Natural killer cell (primary cell): ENCODE measurements around the gene TRRAP. TPM values are rescaled to one million over a fixed set of nuclear protein-coding genes. Genes with fewer than 3 reads are reported as not detected.

Source experiments
- ATAC-seq, 3 donors: fragments of 150-1000 bp in 2 of 3; fragments of 200-7000 bp in 1 of 3; cut with Tn5 transposase; 1 replicate in 1 of 3; 2 replicates in 2 of 3; pipeline ENCODE4 v1.10.0; 2021; ENCODE audit warnings: mild to moderate bottlenecking in 2 of 3, moderate library complexity in 2 of 3
- DNase-seq, 2 donors: peaks; one replicate each; pipeline versions ENCODE4 v3.0.0 to v3.0.0-alpha.2; 2013 to 2021; ENCODE audit warnings: mixed read lengths in 1 of 2
- H3K27ac ChIP-seq: one replicate; pipeline ENCODE4 v1.5.1; 2013; ENCODE audit warnings: mild to moderate bottlenecking, low read length
- H3K27me3 ChIP-seq: one replicate; pipeline ENCODE4 v1.6.1; 2013; ENCODE audit warnings: low read length; ENCODE audit not compliant: control insufficient read depth, insufficient read depth
- H3K36me3 ChIP-seq: one replicate; pipeline ENCODE4 v1.6.1; 2013; ENCODE audit warnings: low read length; ENCODE audit not compliant: control insufficient read depth, insufficient read depth
- H3K4me1 ChIP-seq: one replicate; pipeline ENCODE4 v1.6.1; 2013; ENCODE audit warnings: low read length; ENCODE audit not compliant: control insufficient read depth, insufficient read depth
- H3K4me3 ChIP-seq: one replicate; pipeline ENCODE4 v1.5.1; 2013; ENCODE audit warnings: low read length
- H3K9me3 ChIP-seq: one replicate; pipeline ENCODE4 v1.6.1; 2013; ENCODE audit warnings: low read length; ENCODE audit not compliant: control insufficient read depth, insufficient read depth
- H3K27ac Mint-ChIP-seq, 2 donors: one replicate each; pipeline ENCODE4 v1.8.0; 2022; ENCODE audit warnings: mild to moderate bottlenecking in 2 of 2, mixed read lengths in 2 of 2, moderate library complexity in 1 of 2
- H3K27me3 Mint-ChIP-seq, 2 donors: one replicate each; pipeline ENCODE4 v1.8.0; 2022; ENCODE audit warnings: low read depth in 2 of 2, mixed read lengths in 2 of 2
- H3K36me3 Mint-ChIP-seq: one replicate; pipeline ENCODE4 v1.8.0; 2022; ENCODE audit warnings: mixed read lengths
- H3K4me1 Mint-ChIP-seq, 2 donors: one replicate each; pipeline ENCODE4 v1.8.0; 2022; ENCODE audit warnings: mixed read lengths in 2 of 2
- H3K4me3 Mint-ChIP-seq: one replicate; pipeline ENCODE4 v1.8.0; 2022; ENCODE audit warnings: mild to moderate bottlenecking, moderate library complexity, mixed read lengths
- H3K9me3 Mint-ChIP-seq, 2 donors: one replicate each; pipeline ENCODE4 v1.8.0; 2022; ENCODE audit warnings: mixed read lengths in 2 of 2
- WGBS: methylation state at CpG from one replicate; pipeline ENCODE4 v1.1.7; 2013; ENCODE audit warnings: missing lambda C conversion rate; ENCODE audit not compliant: insufficient coverage; 5-methylcytosine and 5-hydroxymethylcytosine counted together
- intact Hi-C: fragments of 100-400 bp; cut with micrococcal nuclease; formaldehyde crosslinking; loops from one replicate; pipeline ENCODE4 v1.14.2; 2022
- total RNA-seq, 4 donors: library from RNA; stranded (reverse); fragments of 120-200 nt in 1 of 4; gene quantifications; one replicate each; pipeline versions ENCODE4 v1.2.3 to v1.2.4, GENCODE V29; 2013 to 2022
- TF ChIP-seq, protein P1 (sequence below): fragments of 200-600 bp; IDR thresholded peaks from one replicate; pipeline ENCODE4 v1.8.0; 2022; ENCODE audit warnings: antibody characterized with exemption

The TRRAP gene
- total RNA-seq, 3 donors from 2014 or later (not counting 1 experiment from before 2014, with no cell fraction given), result 45.4 to 62.9 (median 62.4) TPM

- H3K4me3 Mint-ChIP-seq, result no peak overlapping the region
- 97% methylated on average over 10 of the region's 10 CpGs for WGBS
- no peak overlapping the region for H3K27ac ChIP-seq
- no peak for ATAC-seq
- H3K9me3 Mint-ChIP-seq, result no peaks in the 10 kb centered on the region
- H3K4me1 ChIP-seq, result no peaks in the 10 kb centered on the region
- H3K4me3 ChIP-seq, result no peak overlapping the region
- peaks cover 64% of the 10 kb centered on the region for H3K36me3 ChIP-seq
- H3K36me3 Mint-ChIP-seq, result no peaks in the 10 kb centered on the region
- intact Hi-C loops, result no loop called here
- H3K4me1 Mint-ChIP-seq, result peaks cover 5 to 18% of the 10 kb centered on the region in 2 donors
- H3K27ac Mint-ChIP-seq, result no peak overlapping the region
- H3K9me3 ChIP-seq, result no peaks in the 10 kb centered on the region
- H3K27me3 Mint-ChIP-seq, result no peaks in the 10 kb centered on the region
- H3K27me3 ChIP-seq, result no peaks in the 10 kb centered on the region
- DNase-seq, result no peak
- TF ChIP-seq, protein P1, sequence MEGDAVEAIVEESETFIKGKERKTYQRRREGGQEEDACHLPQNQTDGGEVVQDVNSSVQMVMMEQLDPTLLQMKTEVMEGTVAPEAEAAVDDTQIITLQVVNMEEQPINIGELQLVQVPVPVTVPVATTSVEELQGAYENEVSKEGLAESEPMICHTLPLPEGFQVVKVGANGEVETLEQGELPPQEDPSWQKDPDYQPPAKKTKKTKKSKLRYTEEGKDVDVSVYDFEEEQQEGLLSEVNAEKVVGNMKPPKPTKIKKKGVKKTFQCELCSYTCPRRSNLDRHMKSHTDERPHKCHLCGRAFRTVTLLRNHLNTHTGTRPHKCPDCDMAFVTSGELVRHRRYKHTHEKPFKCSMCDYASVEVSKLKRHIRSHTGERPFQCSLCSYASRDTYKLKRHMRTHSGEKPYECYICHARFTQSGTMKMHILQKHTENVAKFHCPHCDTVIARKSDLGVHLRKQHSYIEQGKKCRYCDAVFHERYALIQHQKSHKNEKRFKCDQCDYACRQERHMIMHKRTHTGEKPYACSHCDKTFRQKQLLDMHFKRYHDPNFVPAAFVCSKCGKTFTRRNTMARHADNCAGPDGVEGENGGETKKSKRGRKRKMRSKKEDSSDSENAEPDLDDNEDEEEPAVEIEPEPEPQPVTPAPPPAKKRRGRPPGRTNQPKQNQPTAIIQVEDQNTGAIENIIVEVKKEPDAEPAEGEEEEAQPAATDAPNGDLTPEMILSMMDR, result no peak
Measured at GRCh38 chr7:98998821-98999725, 120.7 kb downstream of the TRRAP start.

DNA sequence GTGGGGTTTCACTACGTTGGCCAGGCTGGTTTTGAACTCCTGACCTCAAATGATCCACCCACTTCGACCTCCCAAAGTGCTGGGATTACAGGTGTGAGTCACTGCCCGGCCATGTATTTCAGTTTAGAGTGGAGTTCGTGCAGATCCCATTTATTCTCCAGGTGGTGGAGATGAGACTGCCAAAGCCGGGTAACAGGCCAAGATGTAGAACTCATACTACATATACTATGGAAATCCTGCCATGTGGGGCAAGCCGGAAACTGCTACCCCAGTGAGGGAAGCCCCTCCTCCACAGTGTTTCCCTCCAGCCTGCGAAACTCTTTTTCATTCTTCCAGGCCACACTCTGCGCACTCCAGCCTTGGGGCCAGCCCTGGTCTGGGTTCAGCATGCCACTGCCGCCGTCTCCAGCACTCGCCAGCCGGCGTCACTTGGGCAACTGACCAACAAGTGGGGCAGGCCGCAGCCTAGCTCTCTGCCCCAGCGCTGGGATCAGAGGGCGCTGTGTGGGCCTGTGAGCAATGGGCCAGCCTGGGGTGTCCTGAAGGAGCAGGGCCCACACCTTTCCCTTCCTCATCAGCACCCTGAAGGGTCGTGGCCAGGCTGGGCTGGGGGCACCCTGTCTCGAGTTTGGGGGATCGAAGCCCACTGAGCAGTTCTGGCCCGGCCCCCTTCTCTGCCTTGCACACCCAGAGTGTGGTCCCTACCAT lies 122.0 kb downstream of the TRRAP start:
- Mint-ChIP-seq H3K9me3 (no peaks in the 10 kb centered on the region), H3K4me1 (peaks cover 5 to 17% of the 10 kb centered on the region in 2 donors), H3K27ac (no peak overlapping the region), H3K4me3 (no peak overlapping the region), H3K27me3 (no peaks in the 10 kb centered on the region), H3K36me3 (no peaks in the 10 kb centered on the region)
- no peaks in the 10 kb centered on the region for H3K27me3 ChIP-seq
- TF ChIP-seq, protein P1, result no peak
- intact Hi-C loops, result no loop called here
- no peak for ATAC-seq
- 97% methylated on average over 20 of the region's 20 CpGs for whole genome bisulfite sequencing
- H3K4me1 ChIP-seq, result no peaks in the 10 kb centered on the region
- H3K4me3 ChIP-seq, result no peak overlapping the region
- no peak overlapping the region for H3K27ac ChIP-seq
- H3K36me3 ChIP-seq, result peaks cover 65% of the 10 kb centered on the region
- no peaks in the 10 kb centered on the region for H3K9me3 ChIP-seq
- DNase-seq, result no peak

- 95% methylated on average over 12 of the region's 14 CpGs for WGBS
- H3K36me3 ChIP-seq, result peaks cover 65% of the 10 kb centered on the region
- no peaks in the 10 kb centered on the region for H3K9me3 Mint-ChIP-seq
- H3K4me1 Mint-ChIP-seq, result peaks cover 5 to 11% of the 10 kb centered on the region in 2 donors
- no peak for ATAC-seq
- no peak overlapping the region for H3K4me3 ChIP-seq
- no peaks in the 10 kb centered on the region for H3K27me3 Mint-ChIP-seq
- DNase-seq, result peak in 1 of 2 donors; percentile 15
- TF ChIP-seq, protein P1, result no peak
- H3K27me3 ChIP-seq, result no peaks in the 10 kb centered on the region
- no peaks in the 10 kb centered on the region for H3K4me1 ChIP-seq
- H3K4me3 Mint-ChIP-seq, result no peak overlapping the region
- H3K27ac ChIP-seq, result no peak overlapping the region
- no peaks in the 10 kb centered on the region for H3K36me3 Mint-ChIP-seq
- intact Hi-C loops, result no loop called here
- peak overlapping the region in 1 of 2 donors; percentile 21 for H3K27ac Mint-ChIP-seq
- H3K9me3 ChIP-seq, result no peaks in the 10 kb centered on the region
Measured at GRCh38 chr7:99000904-99001465, 122.7 kb downstream of the TRRAP start.
